GDM1 (cell line): ENCODE results near the gene SRSF1.
A peak's percentile ranks its signal among the peaks of the same experiment; 100 is the strongest.
"Not testable (repeated sequence)": the region's sequence is repeated elsewhere in the genome, so short reads cannot be mapped to it uniquely, and the experiment has no call there.

Experiments
- DNase-seq: peaks from one replicate; lab custom pipeline; 2025; lab: John Stamatoyannopoulos, UW

The SRSF1 gene

DNA sequence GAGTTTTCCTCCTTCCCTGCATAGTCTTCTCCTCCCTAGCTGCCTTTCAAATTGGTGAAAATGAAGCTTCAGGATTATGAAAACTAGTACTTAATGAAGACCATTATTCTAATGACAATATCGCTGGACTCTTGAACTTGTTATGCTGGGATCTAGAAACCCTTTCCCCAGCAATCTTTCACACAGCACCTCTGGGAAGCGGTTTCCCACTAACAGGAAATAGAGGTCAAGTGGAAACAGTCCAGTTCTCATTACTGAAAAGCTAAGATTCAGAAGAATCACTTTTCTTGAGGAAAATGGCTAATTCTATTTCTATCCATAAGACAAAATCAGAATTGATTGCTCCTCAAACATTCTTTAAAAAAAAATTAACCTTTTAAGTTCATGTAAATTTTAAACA, 17.0 kb downstream of the SRSF1 start:
- no peak for DNase-seq

GRCh38 chr17:57988301-57989250, 18.5 kb downstream of the SRSF1 start:
- peak; percentile 61 for DNase-seq

DNA sequence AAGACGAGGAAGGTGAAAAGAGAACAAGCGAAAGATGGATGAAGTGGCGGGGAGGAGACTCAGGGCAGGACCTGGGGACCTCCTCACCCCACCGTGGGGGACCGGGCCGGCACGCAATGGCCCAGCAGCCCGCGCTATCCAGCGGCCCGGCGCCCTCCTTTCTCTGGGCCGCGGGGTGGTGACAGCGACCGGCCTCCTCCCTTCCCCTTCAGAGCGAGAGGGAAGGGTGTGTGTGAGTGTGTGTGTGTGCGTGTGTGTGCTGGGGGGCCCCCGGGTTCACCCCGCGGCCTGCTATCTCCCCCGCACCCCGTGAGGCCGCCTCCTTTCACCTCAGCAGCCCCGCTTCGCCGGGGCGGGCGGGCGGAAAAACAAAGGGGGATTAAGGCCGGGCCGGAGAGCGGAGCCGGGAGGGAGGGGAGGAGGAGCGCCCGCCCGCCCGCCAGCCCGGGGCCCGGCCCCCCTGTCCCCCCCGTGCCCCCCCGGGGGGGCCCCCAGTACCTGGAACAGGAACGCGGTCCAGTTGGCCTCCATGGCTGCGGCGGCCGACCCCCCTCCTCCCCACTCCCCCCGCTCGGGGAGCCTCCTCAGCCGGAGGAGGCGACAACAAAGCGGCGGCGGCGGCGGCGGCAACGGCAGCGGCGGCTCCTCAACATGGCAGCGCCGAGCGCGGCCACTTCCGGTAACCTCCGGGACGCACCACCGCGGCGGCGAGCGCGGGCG, 19.3 kb downstream of the SRSF1 start, which contains the start of gene VEZF1:
VEZF1 (minus strand) TSS at position 674 of the 720 bp plus-strand sequence; CDS start at position 531, 143 bp downstream.
- DNase-seq, result peak; percentile 74

DNA sequence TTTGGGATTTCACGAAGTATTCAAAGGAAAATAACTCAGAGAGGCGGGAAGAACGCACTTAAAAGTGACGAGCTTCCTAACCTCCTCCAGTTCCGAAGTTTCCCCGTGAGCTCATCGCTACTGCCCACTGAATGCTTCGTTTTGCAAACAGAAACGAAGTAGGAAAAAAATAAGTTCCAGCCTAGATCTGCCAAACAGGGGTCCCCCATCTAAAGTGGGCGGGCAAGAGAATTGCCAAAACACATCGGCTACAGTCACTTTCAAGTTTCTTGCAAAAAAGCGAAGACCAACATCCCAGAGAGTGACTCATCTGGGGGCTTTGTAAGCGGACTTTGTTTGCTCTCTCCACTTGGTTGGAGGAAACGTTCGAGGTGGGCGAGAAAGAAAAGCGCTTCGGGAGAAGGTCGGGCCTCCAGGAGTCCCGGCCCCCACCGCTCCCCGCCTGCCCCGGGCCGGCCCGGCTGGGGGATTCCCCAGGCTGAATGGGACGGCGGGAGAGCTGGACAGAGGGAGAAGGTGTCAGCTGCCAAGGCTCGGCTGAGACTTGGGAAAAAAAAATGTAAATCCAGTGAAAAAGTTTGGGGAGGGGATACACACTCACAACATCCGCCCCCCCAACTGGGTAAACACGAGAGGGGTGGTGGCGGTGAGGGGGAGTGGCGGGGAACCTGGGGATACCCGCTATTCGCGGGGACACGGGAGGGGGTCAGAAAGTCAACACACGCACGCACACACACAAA, 20.0 kb downstream of the SRSF1 start:
- no peak for DNase-seq

DNA sequence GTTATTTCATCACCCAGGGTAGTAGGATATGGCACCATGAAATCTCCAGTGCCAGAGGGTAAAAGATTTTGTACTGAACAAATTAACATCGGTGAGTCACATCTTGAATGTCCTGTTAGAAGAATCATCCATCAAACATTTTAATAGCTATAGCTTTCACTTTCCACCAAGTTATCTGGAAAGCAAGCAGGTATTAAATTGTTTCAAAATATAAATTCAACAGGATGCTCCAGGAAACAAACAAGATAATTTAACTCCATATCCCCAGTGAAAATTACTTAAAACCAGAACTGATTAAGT, 21.4 kb downstream of the SRSF1 start:
- DNase-seq, result no peak

DNA sequence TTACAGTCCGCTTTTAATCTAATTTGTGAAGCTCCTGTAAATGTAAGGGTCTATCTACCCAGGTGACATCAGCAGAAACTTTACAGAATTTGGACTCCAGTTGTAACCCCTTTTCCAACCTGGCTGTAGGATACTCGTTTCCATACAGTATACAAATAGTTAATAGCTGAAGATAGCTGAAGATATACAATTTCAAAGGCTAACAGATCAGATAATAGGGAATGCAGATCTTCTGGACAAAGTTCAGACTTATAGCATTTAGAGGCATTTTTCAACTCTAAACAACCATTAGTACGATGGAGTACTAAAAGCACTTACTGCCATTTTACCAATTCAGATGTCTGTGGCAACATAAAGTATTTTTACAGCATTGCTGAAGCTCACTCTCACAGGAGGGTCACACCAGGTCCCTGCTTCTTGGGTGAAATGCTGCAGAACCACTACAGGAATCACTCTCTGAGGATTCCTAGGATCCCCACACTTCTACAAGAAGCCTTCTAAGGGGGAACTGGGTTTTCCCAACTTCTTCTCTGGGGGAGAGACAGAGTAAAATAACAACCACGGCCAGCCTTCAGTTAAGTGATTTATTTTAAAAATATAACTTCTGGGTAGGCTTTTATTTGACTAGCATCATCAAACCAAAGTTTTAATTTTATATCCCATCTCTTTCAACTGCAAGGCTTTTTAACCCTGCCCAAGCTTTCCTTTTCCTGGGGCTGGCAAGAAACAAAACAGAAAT, 21.9 kb downstream of the SRSF1 start:
- no peak for DNase-seq

GRCh38 chr17:57984261-57984890, 22.7 kb downstream of the SRSF1 start:
- DNase-seq, result no peak

GRCh38 chr17:57983446-57983845, 23.6 kb downstream of the SRSF1 start:
- no peak for DNase-seq

GRCh38 chr17:57982452-57983170, 24.4 kb downstream of the SRSF1 start:
- DNase-seq, result no peak

GRCh38 chr17:57980522-57980921, 26.5 kb downstream of the SRSF1 start:
- no peak for DNase-seq

GRCh38 chr17:57979076-57979475, 28.0 kb downstream of the SRSF1 start:
- no peak for DNase-seq

DNA sequence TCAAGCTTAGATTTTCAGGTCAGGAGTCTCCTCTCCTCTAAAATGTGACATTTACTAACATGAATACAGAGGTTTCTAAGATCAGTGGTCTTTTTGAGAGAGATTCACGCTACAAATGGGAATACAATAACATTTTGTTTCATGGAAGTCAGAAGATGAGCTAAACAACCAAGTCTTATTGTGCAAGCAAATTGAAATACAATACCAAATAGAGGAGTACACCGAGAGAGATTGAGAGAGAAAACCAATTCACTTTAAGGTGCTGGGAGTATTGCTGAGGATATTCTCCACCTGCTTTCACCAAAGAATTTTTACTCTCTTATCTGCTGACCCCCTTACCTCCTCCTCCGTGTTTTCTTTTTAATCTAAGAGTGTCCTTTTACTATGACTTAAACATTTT, 30.5 kb downstream of the SRSF1 start:
- no peak for DNase-seq

GRCh38 chr17:57975044-57975443, 32.0 kb downstream of the SRSF1 start:
- DNase-seq, result no peak

DNA sequence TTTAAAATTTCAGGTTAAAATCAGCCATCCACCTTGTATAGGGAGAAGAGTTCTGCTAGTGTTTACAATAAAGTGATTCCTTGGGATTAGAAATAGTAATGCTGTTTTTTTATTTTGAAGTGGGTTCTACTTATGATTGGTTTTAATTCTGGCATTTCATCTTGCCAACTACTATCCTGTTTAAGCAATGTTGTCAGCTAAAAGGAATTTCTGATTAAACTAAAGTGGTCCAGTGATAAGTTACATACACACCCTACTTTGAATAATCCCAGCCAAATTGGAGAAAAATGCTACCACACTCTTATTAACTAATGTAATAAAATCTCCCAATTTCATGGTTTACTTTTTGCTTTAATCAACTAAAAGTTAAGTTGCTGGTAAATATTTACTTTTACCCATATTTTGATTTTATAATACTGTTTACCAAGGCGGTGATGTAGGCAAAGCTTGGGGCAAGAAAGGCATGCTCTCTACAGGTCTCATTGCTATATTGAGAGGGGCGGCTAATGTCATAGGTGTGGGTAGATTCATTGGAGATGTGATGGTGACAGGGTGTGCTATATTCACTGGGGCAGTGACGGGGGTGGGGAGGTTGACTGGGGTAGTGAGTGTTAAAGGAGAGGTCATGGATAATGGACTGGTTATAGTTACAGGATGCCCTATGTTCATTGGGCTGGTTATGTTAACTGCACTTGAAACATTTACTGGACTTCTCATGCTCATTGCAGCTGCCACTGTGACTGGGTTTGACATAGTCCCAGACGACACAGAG, 32.8 kb downstream of the SRSF1 start:
- not testable (repeated sequence) for DNase-seq

GRCh38 chr17:57972151-57972550, 34.9 kb downstream of the SRSF1 start:
- peak; percentile 30 for DNase-seq

DNA sequence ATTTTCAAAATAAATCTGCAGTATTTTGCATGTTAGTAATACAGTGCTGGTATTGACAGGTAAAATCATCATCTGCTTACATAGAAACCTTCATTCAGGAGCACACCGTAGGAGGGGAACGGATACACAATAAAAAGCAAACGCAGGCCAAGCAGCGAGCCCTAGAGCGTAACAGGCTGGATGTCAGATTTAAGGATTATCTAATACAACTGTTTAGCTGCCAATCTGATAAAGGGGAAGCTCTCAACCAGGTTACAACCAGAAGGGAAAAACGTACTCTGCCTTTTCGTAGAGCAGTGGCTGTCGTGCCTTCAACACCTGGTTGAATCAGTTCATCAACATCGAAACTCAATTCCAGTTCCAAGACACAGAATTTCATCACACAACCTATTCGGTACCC, 35.5 kb downstream of the SRSF1 start:
- DNase-seq, result no peak

DNA sequence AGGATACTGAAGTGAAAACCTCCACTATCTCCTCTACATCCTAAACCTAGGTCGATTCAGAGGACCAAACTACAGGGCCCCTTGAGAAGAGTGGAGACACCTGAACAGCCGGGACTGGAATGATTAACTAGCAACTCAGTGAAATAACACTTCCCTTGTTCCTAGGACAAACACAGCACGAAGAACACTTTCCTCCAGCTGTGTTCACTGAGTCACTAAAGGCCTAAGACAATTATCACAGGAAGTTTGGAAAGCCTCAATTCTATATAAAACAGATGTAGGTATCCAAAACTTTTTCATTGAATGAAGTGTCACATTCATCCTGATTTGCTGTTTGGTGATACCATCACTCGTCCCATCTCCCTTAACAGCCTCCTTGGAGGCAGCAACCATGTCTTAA, 36.3 kb downstream of the SRSF1 start:
- DNase-seq, result no peak

DNA sequence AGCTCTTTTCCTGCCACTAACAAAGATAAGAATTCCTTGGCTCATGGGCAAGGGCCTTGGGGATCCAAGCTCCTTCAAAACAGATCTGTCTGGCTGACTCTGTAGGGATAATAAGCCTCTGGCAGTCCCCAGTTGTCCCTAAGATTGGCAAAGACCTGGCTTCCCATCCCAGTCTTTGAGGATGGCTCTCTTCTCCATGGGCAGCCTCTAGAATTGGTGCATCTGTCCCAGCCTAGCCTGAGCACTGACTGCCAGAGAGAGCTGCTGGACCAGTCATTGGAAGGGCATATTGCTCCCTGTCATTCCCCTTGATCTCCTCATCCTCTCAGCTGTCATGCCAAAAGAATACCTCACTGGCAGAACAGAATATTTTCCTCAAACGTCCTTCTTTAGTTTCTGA, 38.6 kb downstream of the SRSF1 start:
- no peak for DNase-seq

DNA sequence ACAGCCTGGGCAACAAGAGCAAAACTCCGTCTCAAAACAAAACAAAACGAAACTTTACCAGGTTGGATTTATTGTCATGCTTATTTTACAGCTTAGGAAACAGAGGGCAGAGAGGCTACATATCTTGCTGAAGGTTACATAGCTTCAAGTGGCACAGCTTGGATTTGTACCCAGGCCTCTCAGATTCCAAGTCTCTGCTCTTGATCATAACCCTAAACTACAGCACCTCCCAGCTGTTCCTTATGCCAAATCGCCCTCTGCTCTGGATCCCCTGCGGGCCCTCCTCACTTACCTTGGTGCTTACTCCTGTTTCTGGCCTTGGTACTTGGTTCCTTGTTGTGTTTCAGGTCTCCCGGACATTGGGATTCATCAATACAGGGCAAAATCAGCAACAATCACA, 40.2 kb downstream of the SRSF1 start:
- no peak for DNase-seq

DNA sequence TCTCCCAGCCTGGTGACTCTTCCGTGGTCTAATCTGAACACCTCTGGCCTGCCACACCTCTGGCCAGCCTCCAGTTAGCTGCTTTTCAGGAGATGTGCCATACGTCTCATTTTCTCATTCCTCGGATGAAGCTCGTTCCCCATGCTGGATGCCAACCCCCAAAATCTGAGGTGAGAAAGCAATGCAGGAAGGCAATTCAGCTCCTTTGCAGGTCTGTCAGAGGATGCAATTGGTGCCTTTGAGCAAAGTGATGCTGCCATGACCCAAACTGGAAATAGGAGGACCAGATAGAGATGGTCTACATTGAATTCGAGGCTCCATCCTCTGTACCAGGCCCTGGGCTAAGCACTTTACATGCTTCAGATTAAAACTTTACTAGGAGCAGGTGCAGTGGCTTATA, 40.8 kb downstream of the SRSF1 start:
- DNase-seq, result no peak
